Prostate gland (tissue), 2 donors: Measurements from ENCODE around the gene KIAA1671.
A peak's percentile ranks its signal among the peaks of the same experiment; 100 is the strongest.

Experiments used
- POLR2A ChIP-seq: fragments of 450-650 bp; IDR thresholded peaks from one replicate; pipeline ENCODE4 v1.6.1; 2016; ENCODE audit warnings: antibody characterized with exemption, mild to moderate bottlenecking
- POLR2AphosphoS5 ChIP-seq: sonication (generic); formaldehyde crosslinking; IDR thresholded peaks from one replicate; pipeline ENCODE4 v1.6.1; 2017; ENCODE audit warnings: antibody characterized with exemption
- TF ChIP-seq, protein P1 (sequence below), 4 experiments: fragments of 200-600 bp in 2 of 4; fragments of 450-650 bp in 2 of 4; sonication (generic) in 2 of 4; IDR thresholded peaks; 1 replicate in 3 of 4; 2 replicates in 1 of 4; pipeline ENCODE4 v1.5.1; 2016 to 2019; ENCODE audit warnings: antibody characterized with exemption in 4 of 4, mild to moderate bottlenecking in 2 of 4, moderate library complexity in 2 of 4

DNA sequence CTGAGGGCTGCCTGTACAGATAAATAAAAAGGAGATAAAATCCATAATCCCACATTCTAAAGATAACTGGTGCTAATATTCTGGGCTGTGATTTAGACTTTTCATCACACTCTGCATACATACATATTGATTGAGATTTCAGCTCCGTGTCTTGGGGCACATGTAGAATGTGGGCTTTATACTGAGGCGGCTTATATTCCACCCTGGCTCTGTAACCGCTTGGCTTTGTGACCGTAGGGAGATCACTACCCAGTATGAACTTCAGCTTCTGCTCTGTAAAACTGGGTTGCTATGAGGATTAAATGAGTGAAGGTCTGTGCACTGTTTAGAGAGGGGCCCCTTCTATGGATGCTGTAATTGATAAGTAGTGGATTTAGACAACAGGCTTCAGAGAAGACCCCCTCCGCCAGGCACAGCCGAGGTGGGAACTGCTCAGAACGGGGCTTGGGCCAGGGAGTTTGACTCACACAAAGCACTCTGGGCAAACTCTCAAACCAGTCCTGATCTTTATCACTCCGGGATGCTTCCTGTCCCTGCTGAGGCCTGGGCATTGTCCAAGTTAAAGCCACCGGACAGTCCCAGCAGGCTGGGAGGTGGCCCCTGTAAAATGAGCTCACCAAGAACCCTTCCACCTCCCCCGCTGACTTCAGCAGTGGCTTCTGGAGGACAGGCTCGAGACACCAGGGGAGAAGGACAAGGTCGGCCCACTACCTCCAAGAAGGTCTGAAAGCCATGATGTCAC is 17.2 kb downstream of the KIAA1671 start:
- TF ChIP-seq, protein P1, sequence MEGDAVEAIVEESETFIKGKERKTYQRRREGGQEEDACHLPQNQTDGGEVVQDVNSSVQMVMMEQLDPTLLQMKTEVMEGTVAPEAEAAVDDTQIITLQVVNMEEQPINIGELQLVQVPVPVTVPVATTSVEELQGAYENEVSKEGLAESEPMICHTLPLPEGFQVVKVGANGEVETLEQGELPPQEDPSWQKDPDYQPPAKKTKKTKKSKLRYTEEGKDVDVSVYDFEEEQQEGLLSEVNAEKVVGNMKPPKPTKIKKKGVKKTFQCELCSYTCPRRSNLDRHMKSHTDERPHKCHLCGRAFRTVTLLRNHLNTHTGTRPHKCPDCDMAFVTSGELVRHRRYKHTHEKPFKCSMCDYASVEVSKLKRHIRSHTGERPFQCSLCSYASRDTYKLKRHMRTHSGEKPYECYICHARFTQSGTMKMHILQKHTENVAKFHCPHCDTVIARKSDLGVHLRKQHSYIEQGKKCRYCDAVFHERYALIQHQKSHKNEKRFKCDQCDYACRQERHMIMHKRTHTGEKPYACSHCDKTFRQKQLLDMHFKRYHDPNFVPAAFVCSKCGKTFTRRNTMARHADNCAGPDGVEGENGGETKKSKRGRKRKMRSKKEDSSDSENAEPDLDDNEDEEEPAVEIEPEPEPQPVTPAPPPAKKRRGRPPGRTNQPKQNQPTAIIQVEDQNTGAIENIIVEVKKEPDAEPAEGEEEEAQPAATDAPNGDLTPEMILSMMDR (IDR thresholded peaks at IDR 0.05): no peak
- no peak for TF ChIP-seq POLR2A
- TF ChIP-seq POLR2AphosphoS5: peak; percentile 92
